HepG2 (cell line): ENCODE data around the gene NOC2L. TPM values are rescaled to one million over a fixed set of nuclear protein-coding genes. Genes with fewer than 3 reads are reported as not detected.

ENCODE experiments used
- CEBPB ChIP-seq: IDR thresholded peaks from 2 replicates; pipeline ENCODE4 v1.6.1; 2011; ENCODE audit warnings: low read depth, low read length, improper control_type of control experiment, borderline replicate concordance
- CERS6 ChIP-seq: sonication (generic); formaldehyde crosslinking; IDR thresholded peaks from 2 replicates; pipeline ENCODE4 v1.5.0; 2020; ENCODE audit warnings: missing genetic modification reagents
- DZIP1 ChIP-seq: sonication (generic); formaldehyde crosslinking; IDR thresholded peaks from 2 replicates; pipeline ENCODE4 v1.5.0; 2020; ENCODE audit warnings: mild to moderate bottlenecking, missing genetic modification reagents
- EED ChIP-seq: sonication (generic); formaldehyde crosslinking; IDR thresholded peaks from 2 replicates; pipeline ENCODE4 v1.5.0; 2020; ENCODE audit warnings: mild to moderate bottlenecking, missing genetic modification reagents
- FOXA1 ChIP-seq, 2 experiments: fragments of 450-650 bp in 1 of 2; sonication (generic) in 1 of 2; formaldehyde crosslinking in 1 of 2; IDR thresholded peaks; 2 replicates each; pipeline versions ENCODE4 v1.4.0 to v1.6.1; 2016 to 2020; ENCODE audit warnings: missing genetic modification reagents in 1 of 2
- GABPB1 ChIP-seq: IDR thresholded peaks from 2 replicates; pipeline ENCODE4 v1.6.1; 2016; ENCODE audit warnings: mild to moderate bottlenecking, missing genetic modification reagents, moderate library complexity, missing compliant biosample characterization
- IKZF4 ChIP-seq: sonication (generic); formaldehyde crosslinking; IDR thresholded peaks from 2 replicates; pipeline ENCODE4 v1.5.1; 2020; ENCODE audit warnings: borderline replicate concordance, mild to moderate bottlenecking, low read depth, missing genetic modification reagents; ENCODE audit errors: not compliant biosample characterization
- MLX ChIP-seq: IDR thresholded peaks from 2 replicates; pipeline ENCODE4 v1.6.1; 2016
- MZF1 ChIP-seq: sonication (generic); formaldehyde crosslinking; IDR thresholded peaks from 2 replicates; pipeline ENCODE4 v1.8.1; 2023; ENCODE audit warnings: mild to moderate bottlenecking, missing genetic modification reagents, borderline replicate concordance
- NCOA1 ChIP-seq: sonication (generic); formaldehyde crosslinking; IDR thresholded peaks from 2 replicates; pipeline ENCODE4 v1.9.0; 2021; ENCODE audit warnings: missing genetic modification reagents
- PHF21A ChIP-seq: sonication (generic); formaldehyde crosslinking; IDR thresholded peaks from 2 replicates; pipeline ENCODE4 v1.5.0; 2020; ENCODE audit warnings: mild to moderate bottlenecking, missing genetic modification reagents
- REXO4 ChIP-seq: sonication (generic); formaldehyde crosslinking; IDR thresholded peaks from 2 replicates; pipeline ENCODE4 v1.8.0; 2022; ENCODE audit warnings: missing genetic modification reagents, mild to moderate bottlenecking, borderline replicate concordance
- RFXAP ChIP-seq: sonication (generic); formaldehyde crosslinking; IDR thresholded peaks from 2 replicates; pipeline ENCODE4 v1.4.0; 2020; ENCODE audit warnings: missing genetic modification reagents, borderline replicate concordance
- SMAD9 ChIP-seq: sonication (generic); formaldehyde crosslinking; IDR thresholded peaks from 2 replicates; pipeline ENCODE4 v1.5.1; 2020; ENCODE audit warnings: mild to moderate bottlenecking, missing genetic modification reagents
- ZFP36L1 ChIP-seq: sonication (generic); formaldehyde crosslinking; IDR thresholded peaks from 2 replicates; pipeline ENCODE4 v1.8.0; 2022; ENCODE audit warnings: mild to moderate bottlenecking, missing genetic modification reagents, moderate library complexity
- ZNF160 ChIP-seq: sonication (generic); formaldehyde crosslinking; IDR thresholded peaks from 2 replicates; pipeline ENCODE4 v1.8.0; 2022; ENCODE audit warnings: mild to moderate bottlenecking, inconsistent platforms, missing genetic modification reagents
- ZNF280B ChIP-seq: sonication (generic); formaldehyde crosslinking; IDR thresholded peaks from 2 replicates; pipeline ENCODE4 v1.5.0; 2020; ENCODE audit warnings: missing genetic modification reagents, mild to moderate bottlenecking, borderline replicate concordance
- ZNF281 ChIP-seq: sonication (generic); formaldehyde crosslinking; IDR thresholded peaks from 2 replicates; pipeline ENCODE4 v1.4.0; 2020; ENCODE audit warnings: missing genetic modification reagents, borderline replicate concordance
- ZNF564 ChIP-seq: sonication (generic); formaldehyde crosslinking; IDR thresholded peaks from 2 replicates; pipeline ENCODE4 v1.8.1; 2023; ENCODE audit warnings: mild to moderate bottlenecking, missing genetic modification reagents
- ZSCAN21 ChIP-seq: sonication (generic); formaldehyde crosslinking; IDR thresholded peaks from 2 replicates; pipeline ENCODE4 v1.8.0; 2022; ENCODE audit warnings: mild to moderate bottlenecking, missing genetic modification reagents, moderate library complexity, borderline replicate concordance
- ZSCAN30 ChIP-seq: sonication (generic); formaldehyde crosslinking; IDR thresholded peaks from 2 replicates; pipeline ENCODE4 v1.5.0; 2020; ENCODE audit warnings: mild to moderate bottlenecking, missing genetic modification reagents
- polyA plus RNA-seq, 8 experiments: library from polyadenylated mRNA; depleted of rRNA in 3 of 8; stranded (reverse) in 7 of 8; unstranded in 1 of 8; fragments of >200 nt; fragmentation: Illumina TruSeq in 4 of 8; extraction: Trizol in 4 of 8; gene quantifications; 2 replicates each; pipeline versions ENCODE4 v1.2.1 to v1.2.3, GENCODE V29; 2011 to 2016; ENCODE audit warnings: low read depth in 4 of 8, missing spikeins in 1 of 8, mixed read lengths in 1 of 8; ENCODE audit not compliant: insufficient read depth in 1 of 8
- total RNA-seq, 5 experiments: library from RNA; depleted of rRNA; stranded (reverse); fragments of >200 nt; fragmentation: Illumina TruSeq; extraction: Trizol; gene quantifications; 2 replicates each; pipeline ENCODE4 v1.2.3, GENCODE V29; 2016; ENCODE audit warnings: low read depth in 1 of 5

The NOC2L gene
- total and polyA plus RNA-seq, 2 of the 13 experiments (the other 11 are each of a cell fraction or from before 2014, with no cell fraction given), result 32.0 to 103 TPM

- TF ChIP-seq CERS6 (CRISPR knock-in tag) (no peak), NCOA1 (CRISPR knock-in tag) (no peak), MLX (CRISPR knock-in tag) (no peak), REXO4 (CRISPR knock-in tag) (no peak), IKZF4 (CRISPR knock-in tag) (no peak), EED (CRISPR knock-in tag) (peak; percentile 84; the same call in 1 of the 2 replicates), MZF1 (CRISPR knock-in tag) (0 out of 2 replicates have a peak, but pooled peaks have one; percentile 69), ZNF280B (CRISPR knock-in tag) (no peak; the same call in 1 of the 2 replicates), ZSCAN30 (CRISPR knock-in tag) (no peak), PHF21A (CRISPR knock-in tag) (no peak), GABPB1 (CRISPR knock-in tag) (peak; percentile 71), ZNF160 (no peak), ZFP36L1 (CRISPR knock-in tag) (no peak), ZNF564 (CRISPR knock-in tag) (no peak), FOXA1 (IDR thresholded peaks at IDR 0.05) (no peak), FOXA1 (CRISPR knock-in tag; IDR thresholded peaks at IDR 0.05) (no peak), DZIP1 (CRISPR knock-in tag) (no peak), RFXAP (CRISPR knock-in tag) (no peak), ZSCAN21 (CRISPR knock-in tag) (0 out of 2 replicates have a peak, but pooled peaks have one; percentile 18), SMAD9 (CRISPR knock-in tag) (no peak), ZNF281 (CRISPR knock-in tag) (no peak), CEBPB (no peak)
Observed at GRCh38 chr1:966704-967300, 7.7 kb upstream of the NOC2L start (continued).
